Thymus (tissue), 11 donors: ENCODE measurements around the gene REG3G. TPM values are rescaled to one million over a fixed set of nuclear protein-coding genes. Genes with fewer than 3 reads are reported as not detected.
"Not testable (repeated sequence)": the region's sequence is repeated elsewhere in the genome, so short reads cannot be mapped to it uniquely, and the experiment has no call there.

Experiments
- DNase-seq, 9 donors: peaks; one replicate each; pipeline ENCODE4 v3.0.0-alpha.2; 2013; ENCODE audit warnings: low spot score in 9 of 9, low read depth in 6 of 9, missing footprints in 1 of 9
- H3K27ac ChIP-seq, 2 donors: one replicate each; pipeline ENCODE4 v1.5.1; 2013; ENCODE audit warnings: control low read depth in 1 of 2, low read depth in 1 of 2, low read length in 1 of 2, mild to moderate bottlenecking in 1 of 2, moderate library complexity in 1 of 2
- H3K27me3 ChIP-seq, 2 donors: one replicate each; pipeline ENCODE4 v1.5.1; 2013; ENCODE audit warnings: low read length in 1 of 2; ENCODE audit not compliant: control insufficient read depth in 2 of 2, insufficient read depth in 1 of 2
- H3K36me3 ChIP-seq, 2 donors: one replicate each; pipeline ENCODE4 v1.5.1; 2013; ENCODE audit warnings: low read length in 1 of 2, mild to moderate bottlenecking in 1 of 2, moderate library complexity in 1 of 2; ENCODE audit not compliant: control insufficient read depth in 2 of 2, insufficient read depth in 2 of 2
- H3K4me1 ChIP-seq, 2 donors: one replicate each; pipeline ENCODE4 v1.5.1; 2013; ENCODE audit warnings: low read length in 2 of 2; ENCODE audit not compliant: control insufficient read depth in 2 of 2, insufficient read depth in 2 of 2
- H3K4me3 ChIP-seq, 2 donors: one replicate each; pipeline ENCODE4 v1.5.1; 2013; ENCODE audit warnings: low read length in 2 of 2, control low read depth in 1 of 2, mild to moderate bottlenecking in 1 of 2
- H3K9me3 ChIP-seq, 2 donors: one replicate each; pipeline ENCODE4 v1.5.1; 2013; ENCODE audit warnings: low read length in 1 of 2, mild to moderate bottlenecking in 1 of 2; ENCODE audit not compliant: control insufficient read depth in 2 of 2, insufficient read depth in 1 of 2
- WGBS: extraction: QIAGEN DNeasy Blood & Tissue Kit; methylation state at CpG from one replicate; pipeline ENCODE4 v1.1.7; 2013; 5-methylcytosine and 5-hydroxymethylcytosine counted together
- polyA plus RNA-seq: library from polyadenylated mRNA; stranded (reverse); fragments of 200-250 nt; gene quantifications from one replicate; pipeline ENCODE4 v1.2.3, GENCODE V29; 2013
- total RNA-seq: library from RNA; stranded (reverse); fragments of 120-200 nt; gene quantifications from one replicate; pipeline ENCODE4 v1.2.4, GENCODE V29; 2013
- donor health status: healthy.

The REG3G gene
- total and polyA plus RNA-seq, 2 donors: 0.09 to 0.73 TPM

GRCh38 chr2:79005216-79005615 is 20.3 kb upstream of the REG3G start:
- Histone ChIP-seq H3K4me3 (no peak overlapping the region), H3K36me3 (no peaks in the 10 kb centered on the region), H3K9me3 (no peaks in the 10 kb centered on the region), H3K27ac (no peak overlapping the region), H3K27me3 (no peaks in the 10 kb centered on the region), H3K4me1 (no peaks in the 10 kb centered on the region)
- no peak for DNase-seq
- WGBS: 91% methylated on average over 3 of the region's 3 CpGs

DNA sequence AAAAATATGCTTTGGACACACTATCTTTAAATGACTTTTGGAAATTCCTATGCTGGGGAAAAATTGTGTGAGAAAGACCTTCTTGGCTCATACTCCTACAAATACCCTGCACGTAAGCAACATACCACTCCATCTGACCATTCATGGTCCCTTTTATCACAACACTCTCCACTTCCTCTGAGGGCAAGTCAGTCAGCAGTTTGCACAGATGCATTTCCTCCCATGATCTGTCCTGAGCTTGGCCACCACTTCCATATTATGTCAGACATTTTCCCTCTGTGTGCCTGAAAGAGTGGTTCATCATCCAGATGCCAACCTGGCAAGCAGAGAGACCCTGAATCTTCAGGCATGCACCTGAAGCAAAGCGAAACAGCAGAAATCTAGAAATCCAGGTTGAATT is 16.1 kb upstream of the REG3G start:
- no peak for DNase-seq
- no peaks in the 10 kb centered on the region for H3K36me3 ChIP-seq
- no peaks in the 10 kb centered on the region for H3K4me1 ChIP-seq
- H3K9me3 ChIP-seq: no peaks in the 10 kb centered on the region
- 64% methylated on average over 2 of the region's 2 CpGs for WGBS
- no peak overlapping the region for H3K4me3 ChIP-seq
- no peak overlapping the region for H3K27ac ChIP-seq
- no peaks in the 10 kb centered on the region for H3K27me3 ChIP-seq

GRCh38 chr2:79011496-79011895 is 14.0 kb upstream of the REG3G start:
- Histone ChIP-seq H3K36me3 (no peaks in the 10 kb centered on the region), H3K27me3 (no peaks in the 10 kb centered on the region), H3K4me1 (no peaks in the 10 kb centered on the region), H3K27ac (no peak overlapping the region), H3K4me3 (no peak overlapping the region), H3K9me3 (no peaks in the 10 kb centered on the region)
- DNase-seq: no peak
- WGBS: 81% methylated on average over 4 of the region's 4 CpGs

DNA sequence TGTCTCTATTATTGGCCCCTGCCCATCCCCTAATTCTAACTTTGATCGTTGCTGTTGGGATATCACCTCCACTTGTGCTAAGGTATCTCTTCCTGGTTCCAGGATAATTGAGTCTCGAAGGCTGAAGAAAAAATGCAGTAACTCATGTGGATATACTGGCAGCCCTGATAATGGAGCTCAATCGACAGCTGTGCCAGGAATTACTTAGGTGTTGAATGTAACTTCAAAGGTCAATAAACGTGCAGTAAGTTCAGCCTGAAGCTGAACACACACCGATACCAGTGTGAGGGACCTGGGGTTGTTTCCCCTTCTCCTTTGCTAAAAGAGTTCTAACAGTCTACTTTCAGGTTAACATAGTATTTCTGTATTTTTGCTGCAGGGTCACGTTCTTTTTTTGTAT is 11.9 kb upstream of the REG3G start:
- H3K4me3 ChIP-seq: no peak overlapping the region
- H3K36me3 ChIP-seq: no peaks in the 10 kb centered on the region
- no peak for DNase-seq
- 85% methylated on average over 6 of the region's 6 CpGs for WGBS
- no peaks in the 10 kb centered on the region for H3K9me3 ChIP-seq
- H3K27me3 ChIP-seq: no peaks in the 10 kb centered on the region
- H3K4me1 ChIP-seq: no peaks in the 10 kb centered on the region
- no peak overlapping the region for H3K27ac ChIP-seq

GRCh38 chr2:79016342-79016741 is 9.2 kb upstream of the REG3G start:
- Histone ChIP-seq H3K4me1 (no peaks in the 10 kb centered on the region), H3K36me3 (no peaks in the 10 kb centered on the region), H3K27me3 (no peaks in the 10 kb centered on the region), H3K4me3 (no peak overlapping the region), H3K9me3 (no peaks in the 10 kb centered on the region), H3K27ac (no peak overlapping the region)
- no peak for DNase-seq
- WGBS: 96% methylated on average over 4 of the region's 4 CpGs

DNA sequence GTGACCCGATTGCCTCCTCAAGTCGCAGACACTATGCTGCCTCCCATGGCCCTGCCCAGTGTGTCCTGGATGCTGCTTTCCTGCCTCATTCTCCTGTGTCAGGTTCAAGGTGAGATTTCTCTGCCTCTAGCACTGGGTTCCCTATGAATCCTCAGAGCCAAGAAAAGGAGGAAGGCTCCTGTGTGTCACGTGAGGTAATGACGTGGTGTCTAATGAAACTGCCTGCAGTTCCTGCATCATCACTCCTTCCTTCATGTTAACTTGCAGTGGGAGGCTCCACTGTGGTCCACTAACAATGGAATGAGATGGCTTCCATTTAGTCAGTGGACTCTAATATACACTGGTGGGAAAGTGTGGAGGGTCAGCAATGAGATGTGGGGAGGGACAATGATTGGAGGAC is 559 bp downstream of the REG3G start:
- Histone ChIP-seq H3K27me3 (no peaks in the 10 kb centered on the region), H3K4me3 (no peak overlapping the region), H3K27ac (no peak overlapping the region), H3K4me1 (no peaks in the 10 kb centered on the region), H3K9me3 (no peaks in the 10 kb centered on the region), H3K36me3 (no peaks in the 10 kb centered on the region)
- 80% methylated on average over 4 of the region's 4 CpGs for WGBS
- no peak for DNase-seq

- Histone ChIP-seq H3K4me1 (no peaks in the 10 kb centered on the region), H3K36me3 (no peaks in the 10 kb centered on the region), H3K9me3 (no peaks in the 10 kb centered on the region), H3K4me3 (no peak overlapping the region), H3K27ac (no peak overlapping the region), H3K27me3 (no peaks in the 10 kb centered on the region)
- 89% methylated on average over 3 of the region's 3 CpGs for WGBS
- DNase-seq: no peak
Observed at GRCh38 chr2:79039944-79040343, 14.4 kb downstream of the REG3G start.

DNA sequence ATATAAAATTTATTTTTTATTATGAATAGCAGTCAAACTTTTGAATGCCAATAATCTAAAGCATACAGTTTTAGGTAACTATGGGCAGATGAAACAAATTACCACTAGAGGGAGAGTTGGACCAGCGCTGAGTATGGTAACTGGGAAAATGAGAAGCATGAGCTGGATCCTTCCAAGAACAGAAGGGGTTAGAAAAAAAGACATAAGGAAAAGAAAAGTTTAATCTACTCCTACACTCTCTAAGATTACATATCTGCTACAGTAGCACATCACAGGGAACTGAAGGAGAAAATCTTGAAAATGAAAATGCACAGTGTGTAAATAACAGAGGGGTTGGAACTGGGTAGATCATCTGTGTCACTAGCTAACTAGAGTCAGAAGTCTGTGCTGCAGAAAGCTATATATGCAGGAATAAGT is 15.5 kb downstream of the REG3G start:
- no peaks in the 10 kb centered on the region for H3K36me3 ChIP-seq
- no peak for DNase-seq
- H3K9me3 ChIP-seq: no peaks in the 10 kb centered on the region
- no peaks in the 10 kb centered on the region for H3K27me3 ChIP-seq
- H3K4me1 ChIP-seq: no peaks in the 10 kb centered on the region
- 12% methylated on average over 1 of the region's 1 CpG for WGBS
- no peak overlapping the region for H3K27ac ChIP-seq
- no peak overlapping the region for H3K4me3 ChIP-seq

- 85% methylated on average over 5 of the region's 5 CpGs for WGBS
- not testable (repeated sequence) for DNase-seq
Observed at GRCh38 chr2:79053486-79053885, 28.0 kb downstream of the REG3G start.

GRCh38 chr2:79054769-79055168 is 29.3 kb downstream of the REG3G start:
- H3K27ac ChIP-seq, DNase-seq, H3K36me3 ChIP-seq, H3K27me3 ChIP-seq, H3K4me1 ChIP-seq, H3K9me3 ChIP-seq, H3K4me3 ChIP-seq: not testable (repeated sequence)
- 43% methylated on average over 5 of the region's 5 CpGs for WGBS

More at GRCh38 chr2:79053486-79053885, 28.0 kb downstream of the REG3G start:
- H3K27me3 ChIP-seq, H3K27ac ChIP-seq, H3K36me3 ChIP-seq, H3K4me3 ChIP-seq, H3K9me3 ChIP-seq, H3K4me1 ChIP-seq: not testable (repeated sequence)
